IPS DF 19.7 (cell line): ENCODE data around the gene OR4K14.
"Not testable (repeated sequence)": the region's sequence is repeated elsewhere in the genome, so short reads cannot be mapped to it uniquely, and the experiment has no call there.

Source experiments
- DNase-seq: peaks from one replicate; pipeline ENCODE4 v3.0.0-alpha.2; 2013; ENCODE audit warnings: low read depth, low spot score

Gene OR4K14, protein sequence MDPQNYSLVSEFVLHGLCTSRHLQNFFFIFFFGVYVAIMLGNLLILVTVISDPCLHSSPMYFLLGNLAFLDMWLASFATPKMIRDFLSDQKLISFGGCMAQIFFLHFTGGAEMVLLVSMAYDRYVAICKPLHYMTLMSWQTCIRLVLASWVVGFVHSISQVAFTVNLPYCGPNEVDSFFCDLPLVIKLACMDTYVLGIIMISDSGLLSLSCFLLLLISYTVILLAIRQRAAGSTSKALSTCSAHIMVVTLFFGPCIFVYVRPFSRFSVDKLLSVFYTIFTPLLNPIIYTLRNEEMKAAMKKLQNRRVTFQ

DNA sequence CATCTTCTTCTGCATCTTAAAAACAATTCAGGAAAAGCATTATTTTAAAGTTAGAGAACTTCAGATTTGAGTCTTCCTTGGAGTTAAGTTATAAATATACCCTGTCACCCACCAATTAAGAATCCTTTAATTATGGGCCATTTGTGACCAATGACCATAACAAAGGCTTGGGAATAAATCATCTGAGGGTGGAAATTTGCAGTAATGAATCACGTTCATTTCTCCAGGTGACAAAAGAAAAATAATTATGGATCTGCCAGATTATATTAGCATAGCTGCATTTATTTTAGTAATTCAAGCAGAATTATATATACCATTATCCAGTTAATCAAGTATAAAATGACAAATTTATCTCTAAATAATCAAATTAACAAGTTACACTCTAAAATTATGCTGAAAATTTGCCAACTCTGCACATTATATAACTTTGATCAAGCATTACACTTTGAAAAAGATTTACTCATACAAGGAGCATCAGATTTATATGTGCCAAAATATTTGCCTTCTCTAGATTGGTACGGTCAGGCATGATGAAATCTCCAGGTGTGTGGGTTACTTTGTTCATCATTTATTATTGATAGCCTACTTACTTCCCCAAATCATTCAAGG is at the start of gene OR4K14:
Gene OR4K14 (minus strand): TSS at position 51 of the 609 bp plus-strand sequence. CDS start 4,114 bp downstream, outside the sequence.
- no peak for DNase-seq

DNA sequence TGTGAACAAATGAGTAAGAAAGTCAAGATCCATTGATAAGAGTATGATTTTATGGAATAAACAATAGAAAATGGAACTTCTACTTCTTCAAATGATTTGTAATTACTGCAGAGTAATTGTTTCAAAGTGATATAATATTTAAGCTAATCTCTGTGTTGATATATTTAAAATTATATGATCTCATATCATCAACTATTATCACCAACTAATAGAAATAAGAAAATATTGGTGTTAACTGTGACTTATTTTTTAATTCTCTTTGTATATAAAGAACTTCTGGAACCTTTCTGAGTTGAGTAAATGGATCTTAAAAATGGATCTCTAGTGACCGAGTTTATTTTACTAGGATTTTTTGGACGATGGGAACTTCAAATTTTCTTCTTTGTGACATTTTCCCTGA is 40.6 kb upstream of the OR4K14 start, which contains the start of gene OR4L1:
Gene OR4L1 (plus strand): TSS at position 301 of the 400 bp plus-strand sequence. CDS start 0 bp downstream, at position 301.
- no peak for DNase-seq

DNA sequence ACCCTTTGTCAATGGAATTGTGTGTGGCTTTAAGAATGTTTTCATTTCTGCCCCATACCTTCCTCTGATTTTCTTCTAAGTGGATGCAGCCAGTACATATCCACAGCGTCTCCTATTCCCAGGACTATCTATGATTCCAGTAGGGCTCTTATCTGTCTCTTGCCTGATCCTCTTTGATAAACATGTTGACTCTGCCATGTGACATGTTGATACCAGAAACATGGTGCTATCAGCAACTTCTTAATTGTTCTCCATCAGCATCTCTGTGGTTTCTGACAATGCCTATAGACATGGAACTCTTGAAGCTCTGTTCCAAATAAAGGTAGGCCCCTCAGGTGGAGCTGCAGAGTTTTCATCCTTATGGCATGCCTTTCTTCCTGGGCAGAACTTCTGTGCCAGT is 29.1 kb upstream of the OR4K14 start:
- no peak for DNase-seq

DNA sequence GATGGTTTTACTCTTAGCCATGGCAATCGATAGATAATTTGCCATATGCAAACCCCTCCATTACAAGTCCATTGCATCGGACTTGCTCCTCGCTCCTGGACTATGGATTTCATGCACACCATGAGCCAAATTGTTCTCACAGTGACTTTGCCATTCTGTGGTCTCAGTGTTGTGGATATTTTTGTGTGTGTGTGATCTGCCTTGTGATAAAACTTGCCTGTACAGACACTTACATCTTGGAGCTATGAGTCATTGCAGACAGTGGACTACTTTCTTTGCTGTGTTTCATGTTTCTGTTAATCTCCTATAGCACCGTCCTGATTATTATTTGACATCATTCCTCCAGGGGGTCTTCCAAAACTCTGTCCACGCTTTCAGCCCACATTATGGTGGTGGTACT is 25.1 kb upstream of the OR4K14 start:
- DNase-seq: no peak

DNA sequence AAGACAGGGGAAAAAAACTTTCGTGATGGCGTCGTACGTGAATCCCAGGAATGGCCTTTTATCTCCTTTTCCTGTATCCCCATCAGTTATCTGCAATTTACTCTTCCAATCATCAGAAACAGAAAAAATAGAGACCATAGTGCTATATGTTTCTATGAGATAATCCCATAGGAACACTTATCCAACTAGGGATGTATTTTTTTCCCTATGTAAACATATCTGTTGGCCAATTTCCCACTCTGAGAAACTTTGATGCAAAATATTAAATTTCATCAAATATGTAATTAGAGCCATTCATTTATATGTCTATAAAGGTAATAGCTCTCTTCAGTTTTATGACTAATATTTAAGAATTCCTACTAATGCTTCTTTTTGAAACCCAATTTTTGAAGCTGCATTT is 16.8 kb upstream of the OR4K14 start, which contains the start of gene OR4K13:
Gene OR4K13 (minus strand): TSS at position 101 of the 400 bp plus-strand sequence. CDS start 1,280 bp downstream, outside the sequence.
- DNase-seq: no peak

DNA sequence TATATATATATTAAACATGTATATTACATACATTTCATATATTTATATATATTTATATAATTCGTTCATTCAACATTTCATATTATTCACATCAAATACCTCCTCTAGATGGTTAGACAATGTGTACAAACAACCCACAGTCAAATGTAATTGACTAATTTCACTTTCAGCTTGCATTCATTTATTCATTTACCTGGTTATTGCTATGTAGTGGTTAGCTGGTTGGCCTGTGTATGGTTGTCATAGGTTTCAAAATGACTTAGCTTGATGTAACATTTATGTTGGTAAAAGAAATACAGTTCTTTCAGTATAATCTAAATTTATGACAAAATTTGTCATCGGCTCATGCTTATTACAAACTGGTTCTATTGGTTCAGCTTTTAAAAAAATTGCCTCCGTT is 16.3 kb upstream of the OR4K14 start:
- no peak for DNase-seq

DNA sequence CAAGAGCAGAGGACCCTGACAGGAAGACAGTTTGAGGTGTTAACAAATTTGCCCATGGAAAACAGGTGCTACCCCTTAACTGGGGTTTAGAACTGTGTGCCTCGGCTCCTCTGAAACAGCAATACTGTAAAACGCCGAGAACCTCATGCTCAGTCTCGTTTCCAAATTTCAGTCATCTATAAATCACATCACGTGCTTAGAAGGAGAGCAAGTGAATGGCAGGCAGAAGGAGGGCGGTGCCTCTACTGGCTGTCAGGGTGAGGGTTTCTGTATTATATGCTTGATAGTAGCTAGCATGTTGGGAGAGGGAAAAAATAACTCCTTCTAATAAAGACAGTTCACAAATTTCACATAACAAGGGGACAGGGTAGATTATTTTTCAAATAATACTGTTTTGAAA is 12.0 kb upstream of the OR4K14 start:
- no peak for DNase-seq

DNA sequence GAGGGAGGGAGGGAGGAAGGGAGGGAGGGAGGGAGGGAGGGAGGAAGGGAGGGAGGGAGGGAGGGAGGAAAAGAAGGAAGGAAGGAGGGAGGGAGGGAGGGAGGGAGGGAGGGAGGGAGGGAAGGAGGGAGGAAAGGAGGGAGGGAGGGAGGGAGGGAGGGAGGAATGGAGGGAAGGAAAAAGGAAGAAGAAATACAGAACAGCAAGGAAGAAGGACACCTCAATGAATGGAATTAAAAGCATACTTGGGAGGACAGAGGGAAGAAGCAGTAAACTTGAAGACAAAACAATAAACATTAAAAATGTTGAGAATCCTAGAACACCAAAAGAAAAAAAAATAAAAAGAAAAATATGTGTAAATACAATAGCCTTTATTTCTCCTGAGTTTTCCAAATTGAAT is 11.0 kb downstream of the OR4K14 start:
- DNase-seq: no peak

DNA sequence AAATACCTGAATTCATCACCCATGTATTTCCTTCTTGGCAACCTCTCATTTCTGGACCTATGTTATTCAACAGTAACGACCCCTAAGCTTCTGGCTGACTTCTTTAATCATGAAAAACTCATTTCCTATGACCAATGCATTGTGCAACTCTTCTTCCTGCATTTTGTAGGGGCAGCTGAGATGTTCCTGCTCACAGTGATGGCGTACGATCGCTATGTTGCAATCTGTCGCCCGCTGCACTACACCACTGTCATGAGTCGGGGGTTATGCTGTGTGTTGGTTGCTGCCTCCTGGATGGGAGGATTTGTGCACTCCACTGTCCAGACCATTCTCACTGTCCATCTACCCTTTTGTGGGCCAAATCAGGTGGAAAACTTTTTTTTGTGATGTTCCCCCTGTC is 16.8 kb downstream of the OR4K14 start:
- no peak for DNase-seq

DNA sequence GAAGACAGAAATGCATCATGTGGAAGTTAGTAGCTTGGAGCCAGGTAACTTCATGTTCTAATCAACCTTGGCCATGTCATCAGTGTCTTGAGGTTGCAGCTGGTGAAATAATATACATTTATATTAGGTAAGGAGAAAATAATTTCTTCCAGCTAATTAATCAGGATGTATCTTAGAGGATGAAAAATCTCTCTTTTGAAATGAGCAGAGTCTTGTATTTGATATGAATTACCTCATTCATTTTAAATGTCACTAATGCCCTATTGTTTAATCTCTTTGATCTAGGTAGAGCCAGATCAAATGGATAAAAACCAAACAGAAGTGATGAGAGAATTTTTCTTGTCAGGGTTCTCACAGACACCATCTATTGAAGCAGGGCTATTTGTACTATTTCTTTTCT is 17.2 kb downstream of the OR4K14 start, which contains the start of gene OR4Q2:
Gene OR4Q2 (plus strand): TSS at position 301 of the 400 bp plus-strand sequence.
- no peak for DNase-seq

DNA sequence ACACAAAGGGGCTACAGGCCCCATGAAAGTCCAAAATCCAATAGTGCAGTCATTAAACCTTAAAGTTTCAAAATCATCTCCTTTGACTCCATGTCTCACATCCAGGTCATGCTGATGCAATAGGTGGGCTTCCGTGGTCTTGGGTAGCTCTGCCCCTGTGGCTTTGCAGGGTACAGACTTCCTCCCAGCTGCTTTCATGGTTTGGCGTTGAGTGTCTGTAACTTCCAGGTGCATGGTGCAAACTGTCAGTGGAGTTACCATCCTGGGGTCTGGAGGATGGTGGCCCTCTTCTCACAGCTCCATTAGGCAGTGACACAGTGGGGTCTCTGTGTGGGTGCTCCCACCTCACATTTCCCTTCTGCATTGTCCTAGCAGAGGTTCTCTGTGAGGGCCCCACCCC is 25.7 kb downstream of the OR4K14 start:
- DNase-seq: no peak

DNA sequence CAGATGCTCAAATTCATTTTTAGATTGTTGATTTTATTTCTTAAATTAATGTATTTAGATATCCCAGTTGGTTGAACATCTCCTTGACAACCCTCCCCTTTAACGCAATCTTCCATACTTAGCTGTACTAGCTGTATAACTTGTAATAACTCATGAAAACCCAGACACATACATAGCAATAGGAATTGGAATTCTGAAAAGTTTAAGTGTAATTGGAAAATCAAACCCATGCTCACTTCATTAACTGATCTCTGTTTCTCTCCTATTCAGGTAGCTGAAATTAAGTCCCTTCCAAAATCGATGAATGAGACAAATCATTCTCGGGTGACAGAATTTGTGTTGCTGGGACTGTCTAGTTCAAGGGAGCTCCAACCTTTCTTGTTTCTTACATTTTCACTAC is 43.8 kb downstream of the OR4K14 start, which contains the start of gene OR4K15:
Gene OR4K15 (plus strand): TSS at position 301 of the 400 bp plus-strand sequence. CDS start 0 bp downstream, at position 301.
- no peak for DNase-seq

DNA sequence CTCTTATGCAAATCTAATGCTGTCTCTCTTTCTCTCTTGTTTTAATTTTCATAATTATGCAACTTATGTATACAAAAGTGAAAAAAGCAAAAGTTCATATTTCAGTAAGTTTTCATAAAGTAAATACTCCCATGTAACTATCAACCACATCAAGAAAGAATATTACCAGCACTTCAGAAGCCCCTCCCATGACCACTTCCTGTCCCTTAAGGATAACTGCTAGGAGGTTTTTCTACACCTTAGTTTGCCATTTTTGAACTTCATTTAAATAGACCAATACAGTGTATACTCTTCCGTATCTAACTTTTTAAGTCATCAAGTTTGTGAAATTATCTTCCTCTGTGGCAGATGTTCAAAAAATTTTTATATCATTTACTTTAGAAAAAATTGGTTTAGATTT is 44.3 kb downstream of the OR4K14 start:
- no peak for DNase-seq

DNA sequence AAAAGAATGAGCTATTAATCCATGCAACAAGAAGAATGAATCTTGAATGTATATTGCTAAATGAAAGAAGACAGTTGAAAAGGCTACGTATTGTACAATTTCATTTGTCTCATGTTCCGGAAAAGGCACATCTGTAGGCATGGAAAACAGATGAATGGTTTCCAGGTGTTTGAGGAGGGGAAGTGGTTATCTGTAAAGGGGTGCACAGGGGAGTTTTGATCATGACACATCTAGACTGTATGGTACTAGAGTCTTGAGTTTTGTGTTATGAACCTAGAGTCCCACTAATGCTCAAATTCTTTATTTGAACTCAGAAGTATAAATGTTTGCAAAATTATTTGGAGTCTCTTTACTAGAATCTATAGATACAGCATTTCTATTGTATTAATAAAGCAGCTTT is 49.4 kb downstream of the OR4K14 start:
- DNase-seq: not testable (repeated sequence)
